Testis (tissue), 3 donors: ENCODE data around the gene RNF166. TPM values are rescaled to one million over a fixed set of nuclear protein-coding genes. Genes with fewer than 3 reads are reported as not detected.

Experiments
- DNase-seq: peaks from one replicate; pipeline ENCODE4 v3.0.0-alpha.2; 2019
- H3K27ac ChIP-seq, 2 donors: fragments of 200-600 bp; sonication (generic); one replicate each; pipeline ENCODE4 v1.5.1; 2019
- H3K27me3 ChIP-seq: fragments of 200-600 bp; sonication (generic); one replicate; pipeline ENCODE4 v1.5.1; 2019
- H3K36me3 ChIP-seq: fragments of 200-600 bp; sonication (generic); one replicate; pipeline ENCODE4 v1.5.1; 2017; ENCODE audit warnings: low read depth; ENCODE audit errors: missing control alignments
- H3K4me1 ChIP-seq: fragments of 200-600 bp; sonication (generic); one replicate; pipeline ENCODE4 v1.5.1; 2019
- H3K4me3 ChIP-seq, 2 donors: fragments of 200-600 bp; sonication (generic); one replicate each; pipeline ENCODE4 v1.5.1; 2017 to 2019
- H3K9me3 ChIP-seq: fragments of 200-600 bp; sonication (generic); one replicate; pipeline ENCODE4 v1.5.1; 2017
- POLR2A ChIP-seq: fragments of 450-650 bp; IDR thresholded peaks from one replicate; pipeline ENCODE4 v1.6.1; 2017; ENCODE audit warnings: antibody characterized with exemption, mild to moderate bottlenecking, moderate library complexity
- WGBS, 2 donors: methylation state at CpG; one replicate each; pipeline ENCODE4 v1.1.5; 2018; 5-methylcytosine and 5-hydroxymethylcytosine counted together
- intact Hi-C: fragments of 100-400 bp; cut with DNase I; formaldehyde crosslinking; loops from one replicate; pipeline ENCODE4 v1.15.1; 2023; ENCODE audit warnings: low total_unique reads
- polyA plus RNA-seq: library from polyadenylated mRNA; stranded (reverse); fragments of 350-450 nt; fragmentation: Illumina TruSeq; extraction: RNeasy Lipid Tissue Mini Kit (QIAGEN cat#74804); gene quantifications from one replicate; pipeline ENCODE4 v1.2.3, GENCODE V29; 2014; ENCODE audit warnings: low read depth, low replicate concordance; ENCODE audit not compliant: insufficient read depth
- total RNA-seq, 2 donors: library from RNA; depleted of rRNA; stranded (reverse); fragments of >200 nt; gene quantifications; one replicate each; pipeline ENCODE4 v1.2.3, GENCODE V29; 2016
- TF ChIP-seq, protein P1 (sequence below), 3 experiments: fragments of 450-650 bp in 2 of 3; fragments of 200-600 bp in 1 of 3; sonication (generic) in 1 of 3; IDR thresholded peaks; one replicate each; pipeline ENCODE4 v1.5.1; 2016 to 2019; ENCODE audit warnings: antibody characterized with exemption in 3 of 3, mild to moderate bottlenecking in 2 of 3, moderate library complexity in 1 of 3

The RNF166 gene
- total and polyA plus RNA-seq, 3 donors from 2014 or later = 18.3 to 41.3 (median 37.4) TPM

- Histone ChIP-seq H3K27ac (no peak overlapping the region), H3K36me3 (no peaks in the 10 kb centered on the region), H3K4me3 (no peak overlapping the region), H3K4me1 (peaks cover 5% of the 10 kb centered on the region), H3K9me3 (no peaks in the 10 kb centered on the region), H3K27me3 (no peaks in the 10 kb centered on the region)
- no peak for DNase-seq
- TF ChIP-seq POLR2A = no peak
- TF ChIP-seq, protein P1, sequence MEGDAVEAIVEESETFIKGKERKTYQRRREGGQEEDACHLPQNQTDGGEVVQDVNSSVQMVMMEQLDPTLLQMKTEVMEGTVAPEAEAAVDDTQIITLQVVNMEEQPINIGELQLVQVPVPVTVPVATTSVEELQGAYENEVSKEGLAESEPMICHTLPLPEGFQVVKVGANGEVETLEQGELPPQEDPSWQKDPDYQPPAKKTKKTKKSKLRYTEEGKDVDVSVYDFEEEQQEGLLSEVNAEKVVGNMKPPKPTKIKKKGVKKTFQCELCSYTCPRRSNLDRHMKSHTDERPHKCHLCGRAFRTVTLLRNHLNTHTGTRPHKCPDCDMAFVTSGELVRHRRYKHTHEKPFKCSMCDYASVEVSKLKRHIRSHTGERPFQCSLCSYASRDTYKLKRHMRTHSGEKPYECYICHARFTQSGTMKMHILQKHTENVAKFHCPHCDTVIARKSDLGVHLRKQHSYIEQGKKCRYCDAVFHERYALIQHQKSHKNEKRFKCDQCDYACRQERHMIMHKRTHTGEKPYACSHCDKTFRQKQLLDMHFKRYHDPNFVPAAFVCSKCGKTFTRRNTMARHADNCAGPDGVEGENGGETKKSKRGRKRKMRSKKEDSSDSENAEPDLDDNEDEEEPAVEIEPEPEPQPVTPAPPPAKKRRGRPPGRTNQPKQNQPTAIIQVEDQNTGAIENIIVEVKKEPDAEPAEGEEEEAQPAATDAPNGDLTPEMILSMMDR (IDR thresholded peaks at IDR 0.05) = no peak
- intact Hi-C loops = no loop called here
- WGBS, 2 donors = 82 to 84% methylated on average over 3 to 26 of the region's 26 CpGs
These were observed 14.2 kb downstream of the RNF166 start for GRCh38 chr16:88691924-88692560.

DNA sequence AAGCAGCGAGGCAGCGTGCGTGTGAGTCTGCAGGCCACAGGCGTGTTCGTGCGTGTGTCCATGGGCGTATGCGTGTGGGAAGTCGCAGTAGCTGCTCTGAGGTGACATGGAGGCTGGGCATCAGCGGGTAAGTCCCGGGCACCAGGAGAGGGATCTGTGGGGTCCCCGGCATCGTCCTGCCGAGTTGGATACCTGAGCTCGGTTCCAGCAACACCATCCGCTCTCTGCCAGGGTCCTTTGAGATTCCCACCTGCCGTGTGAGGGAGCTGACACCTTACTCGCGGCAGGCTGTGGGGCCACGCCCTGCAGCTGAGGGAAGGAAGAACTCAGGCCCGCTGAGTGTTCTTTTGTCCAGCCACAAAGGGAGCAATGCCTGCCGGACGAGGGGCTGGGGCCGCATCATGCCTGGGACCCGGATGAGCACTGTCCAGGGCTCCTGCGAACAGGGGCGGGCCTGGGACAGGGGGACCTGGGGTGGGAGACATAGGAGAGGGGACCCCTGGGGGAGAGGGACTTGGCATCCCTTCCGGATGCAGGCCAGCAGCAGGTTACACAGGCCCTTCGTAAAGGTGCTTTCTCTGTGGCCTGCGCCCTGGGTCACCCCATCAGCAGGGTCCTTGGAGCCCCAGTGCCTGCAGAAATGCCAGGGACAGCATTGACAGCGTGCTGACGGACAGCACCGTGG lies 14.9 kb downstream of the RNF166 start:
- Histone ChIP-seq H3K4me1 (peaks cover 10% of the 10 kb centered on the region), H3K27me3 (no peaks in the 10 kb centered on the region), H3K9me3 (no peaks in the 10 kb centered on the region), H3K4me3 (no peak overlapping the region), H3K27ac (no peak overlapping the region), H3K36me3 (no peaks in the 10 kb centered on the region)
- TF ChIP-seq, protein P1 (IDR thresholded peaks at IDR 0.05) = no peak
- WGBS, 2 donors = 87 to 88% methylated on average over 22 to 33 of the region's 33 CpGs
- DNase-seq = no peak
- intact Hi-C loops = no loop called here

GRCh38 chr16:88690341-88691128 lies 15.7 kb downstream of the RNF166 start:
- H3K27ac ChIP-seq = no peak overlapping the region
- H3K36me3 ChIP-seq = no peaks in the 10 kb centered on the region
- DNase-seq = no peak
- H3K9me3 ChIP-seq = no peaks in the 10 kb centered on the region
- intact Hi-C loops = no loop called here
- no peak for TF ChIP-seq POLR2A
- TF ChIP-seq, protein P1 (IDR thresholded peaks at IDR 0.05) = no peak
- H3K4me1 ChIP-seq = peaks cover 17% of the 10 kb centered on the region
- H3K4me3 ChIP-seq = no peak overlapping the region
- no peaks in the 10 kb centered on the region for H3K27me3 ChIP-seq
- 82 to 89% methylated on average over 15 to 20 of the region's 21 CpGs for WGBS, 2 donors

- Histone ChIP-seq H3K36me3 (no peaks in the 10 kb centered on the region), H3K4me1 (peaks cover 19% of the 10 kb centered on the region), H3K27ac (no peak overlapping the region), H3K4me3 (no peak overlapping the region), H3K27me3 (no peaks in the 10 kb centered on the region), H3K9me3 (no peaks in the 10 kb centered on the region)
- intact Hi-C loops = no loop called here
- 47 to 49% methylated on average over 28 of the region's 28 CpGs for WGBS, 2 donors
- TF ChIP-seq, protein P1 (IDR thresholded peaks at IDR 0.05) = no peak
- no peak for TF ChIP-seq POLR2A
- DNase-seq = no peak
These were observed 18.0 kb downstream of the RNF166 start for GRCh38 chr16:88688013-88688778.
